CD4-positive, CD25-positive, alpha-beta regulatory T cell (primary cell): ENCODE data around the gene PILRB. TPM values are rescaled to one million over a fixed set of nuclear protein-coding genes. Genes with fewer than 3 reads are reported as not detected.
"Not testable (repeated sequence)": the region's sequence is repeated elsewhere in the genome, so short reads cannot be mapped to it uniquely, and the experiment has no call there.

Experiments
- ATAC-seq, 2 donors: fragments of 150-1000 bp; cut with Tn5 transposase; one replicate each; pipeline ENCODE4 v1.10.0; 2021; ENCODE audit warnings: low read depth in 2 of 2, moderate number of reproducible peaks in 2 of 2, moderate library complexity in 1 of 2
- DNase-seq, 3 donors: peaks; one replicate each; pipeline versions ENCODE4 v3.0.0 to v3.0.0-alpha.2; 2012 to 2022; ENCODE audit warnings: mixed read lengths in 1 of 3
- H3K27ac ChIP-seq: one replicate; pipeline ENCODE4 v1.7.0; 2013; ENCODE audit warnings: mild to moderate bottlenecking, low read length; ENCODE audit not compliant: insufficient read depth, poor library complexity, severe bottlenecking
- H3K27me3 ChIP-seq: one replicate; pipeline ENCODE4 v1.7.0; 2013; ENCODE audit warnings: low read length; ENCODE audit not compliant: control insufficient read depth, insufficient read depth
- H3K36me3 ChIP-seq: one replicate; pipeline ENCODE4 v1.7.0; 2013; ENCODE audit warnings: mild to moderate bottlenecking, low read length, moderate library complexity; ENCODE audit not compliant: control insufficient read depth, insufficient read depth
- H3K4me1 ChIP-seq: 2 replicates; pipeline ENCODE4 v1.7.0; 2013; ENCODE audit warnings: mild to moderate bottlenecking, low read length; ENCODE audit not compliant: insufficient read depth, control insufficient read depth, poor library complexity, severe bottlenecking
- H3K4me3 ChIP-seq: one replicate; pipeline ENCODE4 v1.7.0; 2013; ENCODE audit warnings: low read depth, mild to moderate bottlenecking, low read length, moderate library complexity
- H3K9me3 ChIP-seq, 2 experiments: 1 replicate in 1 of 2; 2 replicates in 1 of 2; pipeline ENCODE4 v1.7.0; 2013; ENCODE audit warnings: low read length in 2 of 2, mild to moderate bottlenecking in 1 of 2, moderate library complexity in 1 of 2; ENCODE audit not compliant: control insufficient read depth in 2 of 2
- H3K27ac Mint-ChIP-seq, 3 donors: one replicate each; pipeline ENCODE4 v1.8.0; 2020 to 2022; ENCODE audit warnings: mild to moderate bottlenecking in 3 of 3, mixed read lengths in 3 of 3, moderate library complexity in 2 of 3
- H3K27me3 Mint-ChIP-seq: one replicate; pipeline ENCODE4 v1.8.0; 2022; ENCODE audit warnings: mild to moderate bottlenecking, mixed read lengths
- H3K36me3 Mint-ChIP-seq: one replicate; pipeline ENCODE4 v1.8.0; 2020; ENCODE audit warnings: mixed read lengths
- H3K4me1 Mint-ChIP-seq, 4 donors: one replicate each; pipeline ENCODE4 v1.8.0; 2020 to 2022; ENCODE audit warnings: mixed read lengths in 4 of 4, mild to moderate bottlenecking in 1 of 4
- H3K4me3 Mint-ChIP-seq, 4 donors: one replicate each; pipeline ENCODE4 v1.8.0; 2020 to 2022; ENCODE audit warnings: mild to moderate bottlenecking in 4 of 4, mixed read lengths in 4 of 4, moderate library complexity in 3 of 4
- H3K9me3 Mint-ChIP-seq, 7 donors: one replicate each; pipeline ENCODE4 v1.8.0; 2020 to 2022; ENCODE audit warnings: mixed read lengths in 7 of 7, mild to moderate bottlenecking in 3 of 7, moderate library complexity in 2 of 7
- polyA plus RNA-seq, 4 donors: library from polyadenylated mRNA; unstranded; fragments of 300-500 nt; fragmentation: Illumina TruSeq; gene quantifications; one replicate each; pipeline ENCODE4 v1.2.3, GENCODE V29; 2021
- total RNA-seq: library from RNA; stranded (reverse); gene quantifications from one replicate; pipeline ENCODE4 v1.2.3, GENCODE V29; 2022

The PILRB gene
- total RNA-seq (88.0 TPM), polyA plus RNA-seq (1 to 10 TPM; 2.1 to 3.6 (median 2.5) TPM)

- H3K27me3 ChIP-seq: no peaks in the 10 kb centered on the region
- Mint-ChIP-seq H3K9me3 (no peaks in the 10 kb centered on the region), H3K4me3 (no peak within 1 kb of the TSS), H3K4me1 (peaks cover 0 to 5% (median 2%) of the 10 kb centered on the region in 4 donors), H3K27me3 (no peaks in the 10 kb centered on the region), H3K27ac (no peak within 1 kb of the TSS), H3K36me3 (peaks cover 16% of the 10 kb centered on the region)
- peaks cover 61% of the 10 kb centered on the region for H3K36me3 ChIP-seq
- ATAC-seq (no peak), DNase-seq (no peak)
- no peak within 1 kb of the TSS for H3K27ac ChIP-seq
- no peaks in the 10 kb centered on the region for H3K4me1 ChIP-seq
- H3K4me3 ChIP-seq: no peak within 1 kb of the TSS
- H3K9me3 ChIP-seq: no peaks in the 10 kb centered on the region
These were observed at the start of gene PILRB for GRCh38 chr7:100358027-100358856. Gene PILRB, plus strand, starts transcription at chr7:100358117. Its CDS starts 186 bp downstream, at chr7:100358303.

DNA sequence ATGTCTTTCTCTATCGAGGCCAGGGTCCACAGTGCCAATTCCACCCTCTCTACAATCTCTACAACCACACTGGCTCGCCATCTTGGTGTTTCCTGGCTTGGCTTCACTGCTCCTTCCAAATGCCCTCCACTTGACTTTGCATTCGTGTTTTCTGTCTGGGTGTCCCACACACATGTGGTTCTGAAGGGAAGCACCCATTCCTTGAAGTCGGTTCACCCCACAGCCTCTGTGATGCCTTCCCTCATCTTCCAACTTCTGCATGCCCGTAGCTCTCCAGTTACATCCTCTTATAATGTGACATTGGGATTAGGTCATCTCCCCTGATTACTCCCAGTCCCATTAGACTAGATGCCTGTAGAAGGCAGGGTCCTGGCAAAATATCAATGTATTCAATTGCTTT, 39.6 kb upstream of the PILRB start:
- not testable (repeated sequence) for H3K9me3 ChIP-seq, ATAC-seq, H3K27me3 ChIP-seq, H3K36me3 ChIP-seq, DNase-seq, H3K9me3 Mint-ChIP-seq, H3K27ac ChIP-seq, H3K27me3 Mint-ChIP-seq, H3K4me3 ChIP-seq, H3K36me3 Mint-ChIP-seq
- peaks cover 6 to 11% (median 8%) of the 10 kb centered on the region in 4 donors for H3K4me1 Mint-ChIP-seq
- H3K4me3 Mint-ChIP-seq: peak overlapping the region in 2 of 4 donors; percentile 65 to 74
- H3K27ac Mint-ChIP-seq: peak overlapping the region in 1 of 3 donors; percentile 86
- H3K4me1 ChIP-seq: peaks cover 11% of the 10 kb centered on the region

DNA sequence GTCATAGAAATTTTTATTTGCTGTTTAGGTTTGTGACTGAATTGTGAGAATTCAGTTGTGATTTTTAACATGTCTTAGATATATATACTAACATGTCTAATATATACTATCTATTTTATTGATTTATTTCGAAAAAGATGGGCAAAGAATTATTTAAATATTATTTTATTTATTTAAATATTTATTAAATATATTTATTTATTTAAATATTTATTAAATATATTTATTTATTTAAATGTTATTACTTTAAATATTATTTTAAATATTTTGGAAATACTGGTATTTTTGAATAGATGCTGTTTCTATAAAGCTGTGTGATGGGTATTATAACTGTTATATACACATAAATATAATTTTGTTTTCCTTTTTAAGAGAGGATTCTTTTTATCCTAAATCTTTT, 36.3 kb upstream of the PILRB start:
- not testable (repeated sequence) for H3K9me3 ChIP-seq, H3K36me3 ChIP-seq, H3K27me3 ChIP-seq, H3K27ac Mint-ChIP-seq, H3K4me3 ChIP-seq, H3K4me3 Mint-ChIP-seq, H3K27ac ChIP-seq, H3K27me3 Mint-ChIP-seq, H3K9me3 Mint-ChIP-seq, DNase-seq, ATAC-seq
- peaks cover 10% of the 10 kb centered on the region for H3K36me3 Mint-ChIP-seq
- H3K4me1 ChIP-seq: peaks cover 11% of the 10 kb centered on the region
- H3K4me1 Mint-ChIP-seq: peaks cover 6 to 14% (median 11%) of the 10 kb centered on the region in 4 donors

DNA sequence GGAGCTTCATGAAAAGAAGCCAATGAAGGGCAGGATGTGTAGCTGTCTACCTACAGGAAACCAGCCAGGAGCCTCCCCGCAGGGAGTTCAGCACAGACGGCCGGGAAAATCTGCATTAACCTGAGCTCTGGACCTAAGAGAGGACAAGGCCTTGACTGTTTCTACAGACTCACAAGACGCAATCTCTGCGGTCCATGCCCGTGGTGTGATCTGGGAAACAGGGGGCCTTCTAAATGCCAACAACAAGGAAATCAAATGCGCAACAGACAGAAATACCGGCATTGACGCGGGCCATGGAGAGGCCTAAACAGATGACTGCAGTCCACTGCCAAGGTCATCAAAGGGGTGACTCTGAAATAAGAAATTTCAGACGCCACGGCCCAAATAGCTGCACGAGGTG, 33.7 kb upstream of the PILRB start:
- not testable (repeated sequence) for H3K27ac ChIP-seq, H3K4me1 ChIP-seq, H3K27me3 ChIP-seq, H3K4me3 Mint-ChIP-seq, H3K27ac Mint-ChIP-seq, H3K9me3 Mint-ChIP-seq, DNase-seq, H3K9me3 ChIP-seq, ATAC-seq, H3K4me3 ChIP-seq, H3K4me1 Mint-ChIP-seq, H3K27me3 Mint-ChIP-seq
- H3K36me3 ChIP-seq: peaks cover 13% of the 10 kb centered on the region
- peaks cover 17% of the 10 kb centered on the region for H3K36me3 Mint-ChIP-seq

- H3K27ac Mint-ChIP-seq, DNase-seq, H3K4me1 ChIP-seq, H3K4me3 Mint-ChIP-seq, H3K27ac ChIP-seq, H3K4me1 Mint-ChIP-seq, ATAC-seq, H3K9me3 ChIP-seq, H3K9me3 Mint-ChIP-seq, H3K4me3 ChIP-seq, H3K27me3 Mint-ChIP-seq, H3K27me3 ChIP-seq: not testable (repeated sequence)
- H3K36me3 ChIP-seq: peaks cover 13% of the 10 kb centered on the region
- peaks cover 12% of the 10 kb centered on the region for H3K36me3 Mint-ChIP-seq
These were observed 32.2 kb upstream of the PILRB start for GRCh38 chr7:100325671-100326070.

DNA sequence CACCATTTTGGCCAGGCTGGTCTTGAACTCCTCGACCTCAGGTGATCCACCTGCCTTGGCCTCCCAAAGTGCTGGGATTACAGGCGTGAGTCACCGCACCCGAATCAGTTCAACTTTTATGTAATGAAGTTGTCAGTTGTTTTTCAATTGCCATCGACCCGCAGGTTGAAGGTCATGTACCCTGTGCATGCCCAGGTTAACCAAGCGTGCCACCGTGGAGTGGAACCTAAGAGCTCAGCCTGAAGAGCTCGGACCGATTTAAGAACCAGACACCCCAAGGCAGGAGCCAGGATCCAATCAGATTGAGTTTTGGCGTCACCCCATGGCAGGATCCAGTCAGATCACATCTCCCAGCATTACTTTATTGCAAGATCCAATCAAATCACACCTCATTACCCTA, 31.0 kb upstream of the PILRB start:
- not testable (repeated sequence) for H3K27ac ChIP-seq, H3K9me3 Mint-ChIP-seq, H3K4me3 ChIP-seq, H3K4me1 ChIP-seq, H3K27me3 ChIP-seq, H3K4me1 Mint-ChIP-seq, H3K9me3 ChIP-seq, ATAC-seq, DNase-seq, H3K27me3 Mint-ChIP-seq, H3K4me3 Mint-ChIP-seq, H3K27ac Mint-ChIP-seq
- H3K36me3 ChIP-seq: peaks cover 13% of the 10 kb centered on the region
- H3K36me3 Mint-ChIP-seq: peaks cover 12% of the 10 kb centered on the region

- not testable (repeated sequence) for H3K27me3 Mint-ChIP-seq, H3K36me3 ChIP-seq, H3K9me3 ChIP-seq, H3K4me1 ChIP-seq, H3K36me3 Mint-ChIP-seq, H3K9me3 Mint-ChIP-seq, H3K27me3 ChIP-seq
- H3K4me3 Mint-ChIP-seq: peak overlapping the region; percentile 94 to 97 (median 96)
- peak overlapping the region; percentile 96 for H3K27ac ChIP-seq
- H3K27ac Mint-ChIP-seq: peak overlapping the region; percentile 98 to 99 (median 98)
- H3K4me1 Mint-ChIP-seq: peaks cover 4 to 31% (median 5%) of the 10 kb centered on the region in 4 donors
- ATAC-seq: peak; percentile 88 to 91
- DNase-seq: peak; percentile 85 to 89 (median 88)
- H3K4me3 ChIP-seq: peak overlapping the region; percentile 67
These were observed 22.1 kb upstream of the PILRB start for GRCh38 chr7:100335566-100336466.
